Activated CD4-positive, CD25-positive, alpha-beta regulatory T cell treated with anti-CD3 and anti-CD28 coated beads, Interleukin-2, amount 50 U/mL, for 16 hours (primary cell): ENCODE measurements around the gene TPST2.
"Not testable (repeated sequence)": the region's sequence is repeated elsewhere in the genome, so short reads cannot be mapped to it uniquely, and the experiment has no call there.

Source experiments
- DNase-seq: peaks from one replicate; pipeline ENCODE4 v3.0.0-alpha.2; 2020; ENCODE audit warnings: low read depth, low spot score

The TPST2 gene

DNA sequence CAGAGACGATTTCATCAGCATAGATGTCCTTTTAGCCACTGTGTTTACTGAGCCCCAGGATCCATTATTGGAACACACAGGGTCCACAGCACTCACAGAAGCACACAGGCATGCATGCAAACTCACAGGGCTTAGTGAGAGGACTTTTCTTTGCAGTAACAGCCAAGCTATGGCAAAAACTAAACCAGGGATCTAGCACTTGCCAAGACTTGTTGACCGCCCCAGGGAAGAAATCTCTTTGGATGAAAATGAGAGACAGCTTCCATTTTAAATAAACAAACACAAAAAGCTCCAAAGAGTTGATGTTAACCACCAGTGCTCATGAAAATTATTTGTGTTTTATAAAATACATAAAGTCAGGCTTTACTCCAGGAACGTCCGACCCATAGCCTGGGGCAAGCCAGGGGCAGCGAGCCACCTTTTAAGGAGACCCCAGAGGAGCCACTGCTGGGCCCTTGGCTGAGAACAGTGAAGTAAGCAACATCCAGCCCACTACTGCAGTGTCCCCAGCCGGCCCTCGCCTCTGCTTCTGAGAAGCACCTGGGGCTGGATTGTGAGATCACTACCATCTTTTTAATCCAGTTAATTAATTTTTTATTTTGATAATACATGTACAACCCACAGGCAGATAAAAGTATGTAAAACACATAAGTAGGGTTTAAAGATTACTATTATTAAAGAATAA is 55.6 kb downstream of the TPST2 start:
- no peak for DNase-seq

DNA sequence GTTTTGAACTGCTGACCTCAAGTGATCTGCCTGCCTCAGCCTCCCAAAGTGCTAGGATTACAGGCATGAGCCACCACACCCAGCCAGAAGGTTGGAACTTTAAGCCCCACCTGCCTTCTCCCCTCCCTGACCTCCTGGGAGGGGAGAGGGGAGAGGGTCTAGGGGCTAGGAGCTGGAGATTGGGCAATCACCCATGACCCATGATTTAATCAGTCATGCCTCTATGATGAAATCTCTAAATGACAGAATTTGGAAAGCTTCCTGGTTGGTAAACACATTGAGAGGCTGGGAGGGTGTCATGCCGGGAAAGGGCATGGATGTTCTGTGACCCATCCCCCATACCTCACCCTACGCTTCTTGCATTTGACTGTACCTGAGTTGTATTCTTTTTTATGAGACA is 60.6 kb downstream of the TPST2 start:
- no peak for DNase-seq

DNA sequence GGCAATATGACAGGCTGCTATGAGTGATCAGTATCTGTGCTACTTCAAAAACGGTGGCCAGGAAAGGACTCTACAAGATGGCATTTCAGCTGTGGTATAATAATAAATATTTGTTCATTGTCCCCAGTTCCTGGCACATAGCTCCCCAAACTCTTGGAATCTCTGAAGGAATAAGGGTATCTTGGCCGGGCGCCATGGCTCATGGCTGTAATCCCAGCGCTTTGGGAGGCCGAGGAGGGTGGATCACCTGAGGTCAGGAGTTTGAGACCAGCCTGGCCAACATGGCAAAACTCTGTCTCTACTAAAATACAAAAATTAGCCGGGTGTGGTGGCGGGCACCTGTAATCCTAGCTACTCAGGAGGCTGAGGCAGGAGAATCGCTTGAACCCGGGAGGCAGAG is 61.4 kb downstream of the TPST2 start:
- not testable (repeated sequence) for DNase-seq

DNA sequence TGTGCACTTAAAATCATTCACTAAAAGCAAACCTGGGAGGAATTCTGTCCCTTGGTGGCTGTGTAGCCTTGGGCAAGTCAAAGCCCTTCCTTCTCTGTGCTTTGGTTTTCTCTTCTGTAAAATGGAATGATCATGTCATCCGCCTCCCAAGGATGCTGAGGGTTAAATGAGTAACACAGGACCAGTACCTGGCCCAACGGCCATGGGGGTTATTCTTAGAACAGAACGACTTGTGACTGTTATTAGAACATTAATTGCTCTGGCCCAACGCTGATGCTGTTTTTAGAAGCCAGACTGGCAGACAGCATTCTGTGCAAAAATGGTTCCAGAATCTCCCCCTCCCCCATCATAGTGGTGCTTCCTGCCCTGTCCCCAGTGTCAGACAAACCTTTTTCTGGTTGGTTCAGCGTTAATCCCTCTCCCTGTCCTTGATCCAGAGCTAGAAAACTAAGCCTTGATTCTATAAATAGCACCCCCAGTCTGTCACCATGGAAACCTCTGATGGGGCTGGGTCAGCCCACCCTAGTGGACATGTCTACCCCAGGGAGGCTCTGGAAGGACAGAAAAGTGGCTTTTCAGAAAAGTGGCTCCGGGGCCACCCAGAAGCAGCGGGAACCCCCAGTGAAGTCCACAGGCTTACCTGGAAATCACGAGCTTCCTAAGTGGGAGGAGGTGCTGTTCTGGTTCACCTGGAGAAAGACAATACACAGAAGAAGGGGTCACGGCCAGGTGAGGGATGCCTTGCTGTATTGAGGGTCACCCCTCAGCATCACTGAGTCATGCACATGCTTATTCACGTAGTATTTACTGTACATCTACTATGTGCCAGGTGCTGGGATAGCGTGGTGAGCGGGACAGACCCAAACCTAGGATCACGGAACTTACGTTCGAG is 62.1 kb downstream of the TPST2 start:
- DNase-seq, result no peak

DNA sequence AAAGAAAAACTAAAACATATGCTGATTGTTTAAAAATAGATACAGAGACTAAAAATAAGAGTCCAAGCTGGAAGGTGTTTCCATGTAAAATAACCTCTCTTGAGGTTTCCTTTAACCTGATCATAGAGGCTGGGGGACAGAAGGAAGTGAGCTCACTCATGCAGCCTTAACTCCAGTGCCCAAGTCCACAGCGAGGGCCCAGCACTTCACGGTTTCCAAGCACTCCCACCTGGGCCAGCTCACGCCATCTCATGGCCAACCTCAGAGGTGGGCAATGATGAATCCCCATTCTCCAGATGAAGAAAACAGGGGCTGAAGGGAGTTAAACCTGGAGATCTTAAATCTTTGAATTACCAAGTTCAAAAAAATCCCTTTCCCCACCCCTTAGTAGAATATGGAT is 62.8 kb downstream of the TPST2 start:
- DNase-seq, result no peak

DNA sequence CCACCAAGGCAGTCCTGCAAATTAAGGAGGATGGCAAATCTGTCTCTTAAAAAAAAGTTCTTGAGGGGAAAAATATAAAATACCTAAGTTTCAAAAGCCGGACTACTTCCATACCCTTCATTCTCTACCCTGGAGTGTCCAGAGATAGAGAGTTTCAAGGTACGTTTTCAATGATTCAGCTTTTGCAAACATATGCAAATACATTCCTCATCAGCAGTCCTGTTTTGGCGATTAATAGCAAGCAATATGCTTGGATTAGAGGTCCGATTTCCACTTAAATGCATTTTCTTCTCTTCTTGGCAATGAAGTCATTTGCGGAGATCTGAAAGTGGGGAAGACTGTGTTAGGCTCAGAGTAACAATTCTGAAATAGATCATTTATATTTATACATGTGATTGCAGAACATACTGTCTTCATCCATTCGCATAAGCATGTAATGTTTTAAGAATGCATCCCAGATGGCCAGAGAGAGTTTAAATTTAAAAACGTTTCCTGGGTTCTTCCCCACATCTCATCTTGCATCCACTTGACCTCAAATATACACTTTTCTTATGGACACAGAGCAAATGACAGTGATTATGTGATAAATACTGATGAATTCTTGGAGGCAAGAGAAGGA is 63.9 kb downstream of the TPST2 start:
- DNase-seq, result no peak

DNA sequence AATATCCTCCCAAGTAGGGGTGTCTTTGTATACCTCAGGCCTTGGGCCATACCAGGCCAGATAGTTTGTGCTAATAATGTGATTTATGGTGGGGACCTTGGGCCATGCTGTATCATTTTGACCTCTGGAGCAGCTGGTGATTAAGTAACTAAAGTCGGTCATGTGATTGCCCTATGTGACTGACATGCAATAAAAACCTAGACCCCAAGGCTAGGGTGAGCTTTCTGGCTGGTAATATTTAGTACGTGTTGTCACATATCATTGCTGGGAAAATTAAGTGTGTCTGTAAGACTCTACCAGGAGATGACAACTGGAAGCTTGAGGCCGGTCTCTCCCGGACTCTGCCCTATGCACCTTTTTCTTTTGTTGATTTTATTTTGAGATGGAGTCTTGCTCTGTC is 65.1 kb downstream of the TPST2 start:
- DNase-seq, result no peak

DNA sequence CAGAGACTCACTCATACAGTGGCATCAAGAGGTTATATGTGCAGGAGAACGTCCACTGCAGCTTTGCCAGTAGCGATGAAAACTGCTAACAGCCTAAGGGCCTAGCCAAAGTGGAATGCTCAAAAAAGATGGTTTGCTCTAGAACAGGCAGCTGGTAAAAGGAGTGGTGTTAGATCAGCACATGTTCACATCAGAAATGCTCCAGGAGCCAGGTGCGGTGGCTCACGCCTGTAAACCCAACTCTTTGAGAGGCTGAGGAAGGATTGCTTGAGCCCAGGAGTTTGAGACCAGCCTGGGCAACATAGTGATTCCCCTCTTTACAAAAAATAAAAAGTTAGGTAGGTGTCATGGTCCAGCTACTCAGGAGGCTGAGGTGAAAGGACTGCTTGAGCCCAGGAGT is 67.3 kb downstream of the TPST2 start:
- DNase-seq, result no peak

DNA sequence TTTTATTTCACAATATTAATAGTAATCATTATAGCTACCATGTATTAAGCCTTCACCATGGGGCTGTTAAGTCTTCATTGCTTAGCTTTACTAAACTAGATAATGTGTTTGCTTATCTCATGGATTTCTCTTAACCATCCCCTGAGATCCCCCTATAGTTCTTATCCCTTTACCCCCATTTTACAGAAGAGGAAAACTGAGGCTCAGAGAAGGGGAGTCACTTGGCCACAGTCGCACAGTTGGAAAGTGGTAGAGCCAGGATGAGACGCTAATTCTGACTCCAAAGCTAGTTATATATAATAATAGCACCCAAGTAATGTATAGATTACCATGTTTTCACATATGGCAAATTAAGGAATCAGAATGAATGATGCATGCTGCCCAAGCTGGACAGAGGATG is 67.9 kb downstream of the TPST2 start:
- DNase-seq, result no peak

DNA sequence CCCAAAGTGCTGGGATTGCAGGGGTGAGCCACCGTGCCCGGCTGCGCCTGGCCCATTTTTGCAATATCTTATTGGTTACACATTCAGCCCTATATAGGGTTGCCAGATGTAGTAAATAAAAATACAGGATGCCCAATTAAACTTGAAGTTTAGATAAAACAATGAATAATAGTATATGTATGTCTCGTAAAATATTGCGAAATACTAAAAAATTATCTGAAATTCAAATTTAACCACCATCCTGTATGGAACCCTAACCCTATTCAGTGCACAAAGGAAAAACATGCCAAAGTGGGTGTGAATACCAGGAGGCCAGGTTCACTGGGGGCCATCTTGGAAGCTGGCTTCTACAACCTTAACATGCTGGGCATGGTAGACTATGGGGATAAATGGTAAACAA is 72.5 kb downstream of the TPST2 start:
- no peak for DNase-seq

DNA sequence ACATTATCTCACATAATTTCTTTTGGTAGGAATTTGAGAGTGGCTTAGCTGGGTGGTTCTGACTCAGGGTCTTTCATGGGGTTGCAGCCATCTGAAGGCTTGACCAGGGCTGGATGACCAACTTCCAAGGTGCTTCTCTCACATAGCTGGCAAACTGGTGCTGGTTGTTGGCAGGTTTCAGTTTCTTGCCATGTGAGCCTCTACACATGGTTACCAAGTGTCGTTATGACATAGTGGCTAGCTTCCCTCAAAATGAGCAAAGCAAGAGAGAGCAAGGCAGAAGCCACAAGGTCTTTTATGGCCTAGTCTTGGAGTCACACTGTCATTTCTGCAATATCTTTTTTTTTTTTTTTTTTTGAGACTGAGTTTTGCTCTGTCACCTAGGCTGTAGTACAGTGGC is 73.4 kb downstream of the TPST2 start:
- DNase-seq, result no peak

DNA sequence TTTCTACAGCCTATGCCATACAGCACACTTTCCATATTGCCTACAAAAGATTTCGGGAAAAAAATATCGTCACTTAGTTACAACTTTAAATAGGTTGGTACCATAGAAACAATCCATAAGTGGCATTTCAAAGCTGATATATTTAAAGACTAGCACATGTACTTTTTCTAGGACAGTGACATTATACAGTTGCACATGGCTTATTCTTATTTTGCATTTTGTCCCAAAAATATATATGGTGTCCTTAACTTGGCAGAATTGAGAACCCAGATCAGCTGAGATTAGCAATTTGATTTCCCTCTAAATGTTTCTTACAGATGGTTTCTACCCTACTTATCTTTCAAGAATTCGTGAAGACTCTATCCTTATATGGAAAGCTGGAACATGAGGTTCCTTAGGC is 74.0 kb downstream of the TPST2 start:
- no peak for DNase-seq

DNA sequence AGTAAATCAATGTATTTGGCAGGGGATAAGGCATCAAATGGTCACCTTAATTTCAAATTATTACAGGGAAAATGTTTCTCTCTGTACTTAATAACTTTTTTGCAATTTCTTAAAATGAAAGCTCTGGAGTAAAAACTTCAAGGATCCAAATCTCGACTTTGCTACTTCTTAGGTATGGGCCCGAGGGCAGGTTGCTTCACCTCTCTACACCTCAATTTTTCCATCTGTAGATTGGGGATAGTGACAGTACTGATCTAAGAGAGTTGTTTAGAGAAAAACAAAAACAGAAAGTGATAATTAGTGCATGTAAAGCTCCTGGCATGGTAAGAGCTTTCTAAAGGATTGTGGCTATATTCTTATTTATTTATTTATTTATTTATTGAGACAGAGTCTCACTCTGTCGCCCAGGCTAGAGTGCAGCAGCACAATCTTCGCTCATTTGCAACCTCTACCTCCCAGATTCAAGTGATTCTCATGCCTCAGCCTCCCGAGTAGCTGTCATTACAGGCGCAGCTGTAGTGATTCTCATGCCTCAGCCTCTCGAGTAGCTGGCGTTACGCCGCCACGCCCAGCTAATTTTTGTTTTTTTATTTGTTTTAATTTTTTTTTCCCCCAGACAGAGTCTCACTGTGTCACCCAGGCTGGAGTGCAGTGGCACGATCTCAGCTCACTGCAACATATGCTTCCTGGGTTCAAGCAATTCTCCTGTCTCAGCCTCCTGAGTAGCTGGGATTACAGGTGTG is 75.3 kb downstream of the TPST2 start:
- DNase-seq, result no peak

DNA sequence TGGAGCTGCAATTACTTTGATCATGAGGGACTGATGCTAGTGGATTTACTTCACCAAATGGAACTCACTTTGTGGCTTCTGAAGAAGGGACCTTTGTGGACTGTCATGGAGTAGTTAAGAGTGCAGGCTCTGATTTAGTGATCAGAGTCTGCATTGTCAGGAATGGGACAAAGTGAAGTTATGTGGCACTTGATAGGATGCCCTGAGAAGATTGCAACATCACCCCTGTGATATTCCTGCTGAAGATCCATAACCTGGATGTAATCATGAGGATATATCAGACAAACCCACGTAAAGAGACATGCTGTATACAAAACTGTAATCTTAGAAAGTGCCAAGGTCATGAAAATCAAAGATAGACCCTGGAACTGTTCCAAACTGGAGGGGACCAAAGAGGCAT is 76.1 kb downstream of the TPST2 start:
- DNase-seq, result no peak

DNA sequence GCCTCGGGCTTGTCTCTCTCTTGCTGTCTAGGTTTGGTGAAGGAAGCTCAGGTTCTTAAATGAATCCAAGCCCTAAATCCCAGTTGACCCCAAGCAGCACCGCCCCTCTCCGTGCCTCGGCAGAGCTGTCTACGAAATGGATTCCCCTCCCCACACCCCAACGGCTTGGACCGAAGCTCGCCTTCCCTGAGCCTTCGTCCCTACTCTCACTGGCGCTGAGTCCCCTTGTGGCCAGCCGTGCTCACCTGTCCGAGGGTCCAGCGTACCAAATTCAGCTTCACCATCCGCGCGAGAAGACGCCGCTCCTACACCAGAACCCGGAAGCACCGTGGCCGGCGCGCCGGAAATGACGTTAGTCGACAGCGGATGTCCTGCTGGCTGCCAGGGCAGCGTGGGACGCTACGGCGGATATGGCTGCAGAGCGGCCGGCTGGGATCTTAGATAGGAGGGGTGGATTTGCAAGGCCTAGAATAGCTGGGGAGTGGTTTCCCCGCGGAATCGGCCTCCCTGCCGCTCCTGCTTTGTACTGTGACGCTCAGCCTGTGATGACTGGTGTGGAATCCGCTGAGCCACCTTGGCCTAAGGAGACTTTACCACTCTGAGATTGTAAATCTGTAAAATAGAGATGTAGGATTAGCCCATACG is 77.7 kb downstream of the TPST2 start, which contains the start of gene TFIP11:
Gene TFIP11, minus strand, starts transcription at position 325 of the 645 bp plus-strand sequence. CDS start 2,201 bp downstream, outside the sequence.
- peak; percentile 85 for DNase-seq

DNA sequence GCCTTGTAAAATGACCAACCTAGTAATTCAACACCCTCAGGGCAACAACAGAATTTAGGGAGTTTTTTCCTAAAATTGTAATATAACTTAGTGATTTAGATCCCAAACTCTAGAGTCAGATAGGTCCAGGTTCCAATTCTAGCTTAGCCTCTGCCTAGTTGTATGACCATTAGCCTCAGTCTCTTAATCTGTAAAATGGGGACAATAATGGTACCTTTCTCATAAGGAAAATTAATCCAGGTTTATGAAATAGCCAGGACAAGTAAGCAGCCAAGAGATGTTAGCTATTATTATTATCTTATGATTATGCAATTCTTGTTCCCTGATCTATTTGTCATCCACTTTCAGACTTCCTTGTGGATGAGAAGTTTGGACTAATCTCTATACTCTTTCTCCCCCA is 81.8 kb downstream of the TPST2 start:
- no peak for DNase-seq

DNA sequence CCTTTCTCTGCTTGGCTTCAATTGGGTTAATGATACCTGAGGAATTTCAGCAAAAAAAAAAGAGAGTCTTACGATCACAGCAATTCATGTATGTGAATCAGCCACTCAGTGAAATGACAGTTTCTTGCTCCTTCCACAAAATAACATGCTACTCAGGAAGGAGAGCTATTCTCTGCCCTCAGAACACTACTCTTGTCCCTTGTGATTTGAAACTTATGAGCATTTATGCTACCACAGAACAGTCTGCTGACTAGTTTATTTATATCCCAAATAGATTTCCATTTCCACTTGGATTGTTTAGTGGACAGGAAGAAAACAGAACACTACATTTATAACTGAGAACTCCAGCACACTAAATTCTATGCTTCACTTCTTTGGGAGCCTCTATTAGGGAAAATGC is 86.2 kb downstream of the TPST2 start:
- no peak for DNase-seq

DNA sequence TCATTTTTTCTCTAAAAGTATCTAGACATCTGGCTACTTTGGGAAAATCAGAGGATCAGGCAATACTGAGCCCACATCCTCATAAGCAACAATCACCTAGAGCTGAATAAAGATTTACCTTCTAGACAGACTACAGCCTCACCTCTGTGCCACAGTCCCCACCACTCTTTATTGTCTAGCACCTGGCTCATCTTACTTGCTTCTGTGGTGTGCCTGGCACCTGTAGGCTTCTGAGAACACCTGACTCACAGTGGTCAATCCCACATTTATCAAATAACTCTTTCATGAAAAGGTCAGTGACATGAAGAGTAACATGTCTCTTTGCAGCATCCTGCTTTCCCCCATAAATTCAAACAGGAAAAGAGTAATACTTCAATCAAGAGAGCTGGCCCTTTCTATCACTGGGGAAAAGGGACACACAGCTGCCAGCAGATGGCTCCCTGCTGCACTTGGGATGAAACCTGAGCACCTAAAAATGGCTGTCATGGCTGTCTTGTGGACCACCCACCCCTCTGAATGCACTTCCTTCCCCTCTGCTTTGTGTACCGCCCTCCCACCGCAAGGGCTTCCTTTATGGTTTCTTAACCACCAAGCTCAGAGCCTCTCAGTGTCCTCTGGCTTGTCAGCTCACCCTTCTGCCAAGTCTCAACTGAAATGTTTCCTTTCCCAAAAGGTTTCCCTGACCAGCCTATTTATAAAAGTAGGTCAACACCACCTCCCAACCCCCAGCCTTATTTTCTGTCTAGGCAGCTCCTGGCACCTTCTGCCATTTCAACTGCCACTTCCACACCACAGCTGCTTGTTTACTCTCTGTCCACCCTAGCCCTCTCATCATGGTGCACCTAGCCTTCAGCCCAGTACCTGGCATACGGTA is 87.0 kb downstream of the TPST2 start:
- DNase-seq, result peak; percentile 20

DNA sequence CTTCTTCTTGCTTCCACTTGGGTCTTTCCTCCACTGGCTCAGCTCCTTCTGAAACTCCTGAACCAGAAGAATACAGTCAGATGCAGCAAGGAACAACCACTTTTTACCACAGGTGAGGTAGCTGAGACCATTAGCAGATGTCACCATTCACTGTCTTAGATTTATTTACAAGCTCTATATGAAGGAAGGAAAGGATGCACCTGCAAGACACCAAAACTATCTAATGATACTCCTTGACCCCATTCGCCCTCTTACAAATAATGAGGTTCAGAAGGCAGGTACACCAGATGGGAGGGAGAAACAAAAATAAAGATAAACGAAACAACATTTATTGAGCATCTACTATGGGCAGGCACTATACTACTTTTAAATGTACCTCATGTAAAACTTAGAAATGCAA is 87.9 kb downstream of the TPST2 start:
- DNase-seq, result no peak

DNA sequence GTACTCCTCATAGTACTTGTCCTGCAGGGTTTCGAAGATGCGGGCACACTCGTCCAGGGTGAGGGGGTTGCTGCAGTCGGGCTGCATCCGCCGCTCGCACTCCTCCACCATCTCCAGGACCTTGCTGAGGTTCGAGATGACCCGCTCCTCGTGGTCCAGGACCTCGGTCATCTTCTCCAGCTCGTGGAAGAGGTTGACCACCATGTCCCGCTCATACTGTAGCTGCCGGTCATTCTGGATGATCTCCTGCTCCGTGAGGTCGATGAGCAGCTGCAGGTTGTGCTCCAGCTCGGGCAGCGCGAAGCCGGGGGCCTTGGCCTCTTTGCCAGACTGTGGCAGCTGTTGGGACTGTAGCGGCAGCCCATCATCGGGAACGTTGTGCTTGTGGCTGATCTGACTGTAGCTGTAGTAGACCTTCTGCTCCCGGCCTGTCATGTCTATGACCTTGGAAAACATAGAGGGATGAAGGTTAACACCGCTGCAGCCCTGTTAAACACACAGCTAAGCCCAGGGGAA is 90.7 kb downstream of the TPST2 start:
- no peak for DNase-seq
